Measurements from ENCODE around the gene SEPTIN12.
"Not testable (repeated sequence)": the region's sequence is repeated elsewhere in the genome, so short reads cannot be mapped to it uniquely, and the experiment has no call there.

SEPTIN12 gene

GRCh38 chr16:4802659-4803287 is 14.6 kb upstream of the SEPTIN12 start:
- DNase-seq (ENCODE audit: low spot score), result peak; percentile 87

- peak; percentile 85 for DNase-seq (ENCODE audit: low spot score)
Observed at GRCh38 chr16:4801962-4802658, 14.0 kb upstream of the SEPTIN12 start, which contains the start of gene ROGDI. TSS of gene ROGDI (minus strand) at chr16:4802633. CDS start at chr16:4802571, 62 bp downstream.

- DNase-seq (ENCODE audit: low spot score), result no peak
Observed at GRCh38 chr16:4801051-4801961, 13.2 kb upstream of the SEPTIN12 start.

- DNase-seq (ENCODE audit: low spot score), result no peak
Observed at GRCh38 chr16:4800290-4801041, 12.3 kb upstream of the SEPTIN12 start.

GRCh38 chr16:4799171-4799855 is 11.2 kb upstream of the SEPTIN12 start:
- no peak for DNase-seq (ENCODE audit: low spot score)

- no peak for DNase-seq (ENCODE audit: low spot score)
Observed at GRCh38 chr16:4798456-4798855, 10.3 kb upstream of the SEPTIN12 start.

- no peak for DNase-seq (ENCODE audit: low spot score)
Observed at GRCh38 chr16:4797805-4798252, 9.7 kb upstream of the SEPTIN12 start.

GRCh38 chr16:4796982-4797804 is 9.0 kb upstream of the SEPTIN12 start:
- no peak for DNase-seq (ENCODE audit: low spot score)

GRCh38 chr16:4795828-4796572 is 7.9 kb upstream of the SEPTIN12 start:
- no peak for DNase-seq (ENCODE audit: low spot score)

- DNase-seq (ENCODE audit: low spot score), result no peak
Observed at GRCh38 chr16:4795181-4795827, 7.2 kb upstream of the SEPTIN12 start, which contains the start of gene SMIM22. TSS of gene SMIM22 (plus strand) at chr16:4795369. CDS start at chr16:4795735, 366 bp downstream.

GRCh38 chr16:4792951-4793513 is 4.9 kb upstream of the SEPTIN12 start:
- DNase-seq (ENCODE audit: low spot score), result no peak

- no peak for DNase-seq (ENCODE audit: low spot score)
Observed at GRCh38 chr16:4790871-4791270, 2.7 kb upstream of the SEPTIN12 start.

- no peak for DNase-seq (ENCODE audit: low spot score)
Observed at GRCh38 chr16:4790261-4790660, 2.1 kb upstream of the SEPTIN12 start.

GRCh38 chr16:4788910-4789309 is 765 bp upstream of the SEPTIN12 start:
- DNase-seq (ENCODE audit: low spot score), result no peak

- DNase-seq (ENCODE audit: low spot score), result no peak
Observed at GRCh38 chr16:4788489-4788889, 344 bp upstream of the SEPTIN12 start.

GRCh38 chr16:4787068-4787467 is 1.1 kb downstream of the SEPTIN12 start:
- DNase-seq (ENCODE audit: low spot score), result no peak

GRCh38 chr16:4785758-4786433 is 2.2 kb downstream of the SEPTIN12 start:
- DNase-seq (ENCODE audit: low spot score), result no peak

- not testable (repeated sequence) for DNase-seq (ENCODE audit: low spot score)
Observed at GRCh38 chr16:4784444-4784987, 3.6 kb downstream of the SEPTIN12 start.

Data from CD4-positive, alpha-beta T cell treated with Interleukin-2 at 100 ng/mL for 4 hours (primary cell).